CD8-positive, alpha-beta memory T cell (primary cell): Measurements from ENCODE around the gene FASLG. TPM values are rescaled to one million over a fixed set of nuclear protein-coding genes. Genes with fewer than 3 reads are reported as not detected.
A peak's percentile ranks its signal among the peaks of the same experiment; 100 is the strongest.

Source experiments
- CTCF ChIA-PET: fragments of 350-600 bp; sonication (Branson Sonifier 250); formaldehyde crosslinking; loops from one replicate; lab custom pipeline; 2021; ENCODE audit warnings: antibody characterized with exemption; lab: Charles Lee
- POLR2A ChIA-PET: fragments of 350-600 bp; sonication (Branson Sonifier 250); formaldehyde crosslinking; loops from one replicate; lab custom pipeline; 2021; ENCODE audit warnings: antibody characterized with exemption; lab: Charles Lee
- DNase-seq, 5 donors: peaks; one replicate each; pipeline versions ENCODE4 v3.0.0 to v3.0.0-alpha.2; 2020 to 2022; ENCODE audit warnings: mixed read lengths in 1 of 5
- H3K27ac ChIP-seq: one replicate; pipeline ENCODE4 v1.7.0; 2013; ENCODE audit warnings: low read depth, mild to moderate bottlenecking, low read length, moderate library complexity
- H3K27me3 ChIP-seq: 2 replicates; pipeline ENCODE4 v1.7.0; 2013; ENCODE audit warnings: low read length, mild to moderate bottlenecking; ENCODE audit not compliant: insufficient read depth, poor library complexity, severe bottlenecking
- H3K36me3 ChIP-seq: 2 replicates; pipeline ENCODE4 v1.7.0; 2013; ENCODE audit warnings: mild to moderate bottlenecking, low read length, moderate library complexity; ENCODE audit not compliant: insufficient read depth
- H3K4me1 ChIP-seq: 2 replicates; pipeline ENCODE4 v1.7.0; 2013; ENCODE audit warnings: mild to moderate bottlenecking, low read length, moderate library complexity; ENCODE audit not compliant: insufficient read depth
- H3K4me3 ChIP-seq: 2 replicates; pipeline ENCODE4 v1.7.0; 2013; ENCODE audit warnings: mild to moderate bottlenecking, low read length
- H3K9me3 ChIP-seq: 2 replicates; pipeline ENCODE4 v1.7.0; 2013; ENCODE audit warnings: mild to moderate bottlenecking, low read length
- H3K27ac Mint-ChIP-seq, 8 donors: one replicate each; pipeline ENCODE4 v1.8.0; 2020 to 2021; ENCODE audit warnings: mixed read lengths in 8 of 8, mild to moderate bottlenecking in 6 of 8, inconsistent platforms in 3 of 8, moderate library complexity in 3 of 8
- H3K27me3 Mint-ChIP-seq, 2 donors: one replicate each; pipeline ENCODE4 v1.8.0; 2020 to 2021; ENCODE audit warnings: mixed read lengths in 2 of 2, mild to moderate bottlenecking in 1 of 2, moderate library complexity in 1 of 2
- H3K36me3 Mint-ChIP-seq, 3 donors: one replicate each; pipeline ENCODE4 v1.8.0; 2020 to 2021; ENCODE audit warnings: mixed read lengths in 3 of 3, inconsistent platforms in 1 of 3, mild to moderate bottlenecking in 1 of 3
- H3K4me1 Mint-ChIP-seq, 3 donors: one replicate each; pipeline ENCODE4 v1.8.0; 2020 to 2021; ENCODE audit warnings: mixed read lengths in 3 of 3, inconsistent platforms in 1 of 3, mild to moderate bottlenecking in 1 of 3
- H3K4me3 Mint-ChIP-seq, 7 donors: one replicate each; pipeline ENCODE4 v1.8.0; 2020 to 2021; ENCODE audit warnings: mixed read lengths in 7 of 7, mild to moderate bottlenecking in 6 of 7, moderate library complexity in 4 of 7, inconsistent platforms in 2 of 7
- H3K9me3 Mint-ChIP-seq, 5 donors: one replicate each; pipeline ENCODE4 v1.8.0; 2020 to 2022; ENCODE audit warnings: mixed read lengths in 5 of 5, mild to moderate bottlenecking in 3 of 5, moderate library complexity in 2 of 5, inconsistent platforms in 1 of 5
- polyA plus RNA-seq: library from polyadenylated mRNA; unstranded; fragments of 300-500 nt; fragmentation: Illumina TruSeq; gene quantifications from one replicate; pipeline ENCODE4 v1.2.3, GENCODE V29; 2021
- total RNA-seq, 2 experiments: library from RNA; stranded (reverse); gene quantifications; one replicate each; pipeline ENCODE4 v1.2.3, GENCODE V29; 2021

The FASLG gene
- total and polyA plus RNA-seq, 3 experiments from 2014 or later: 10.6 to 46.6 (median 45.8) TPM

DNA sequence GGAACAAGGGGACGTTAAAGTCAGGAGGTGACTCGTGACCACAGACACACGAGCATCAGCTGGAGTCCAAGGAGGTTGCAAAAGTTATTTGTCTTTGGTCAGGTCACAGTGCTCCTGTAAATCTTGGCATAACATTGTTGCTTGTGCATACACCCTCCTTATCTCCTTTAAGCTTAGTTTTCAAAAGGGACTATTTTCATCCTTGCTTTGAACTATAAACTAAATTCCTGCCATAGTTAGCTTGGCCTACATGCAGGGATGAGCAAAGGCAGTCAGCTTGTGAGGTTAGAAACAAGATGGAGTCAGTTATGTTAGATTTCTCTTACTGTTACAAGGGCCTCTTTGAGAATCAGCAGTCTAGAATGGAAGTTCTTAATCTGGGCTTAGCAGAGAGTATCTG, 28.0 kb upstream of the FASLG start:
- H3K36me3 ChIP-seq: no peaks in the 10 kb centered on the region
- Mint-ChIP-seq H3K4me3 (no peak overlapping the region), H3K36me3 (peaks cover 0 to 2% (median 0%) of the 10 kb centered on the region in 3 donors), H3K27me3 (no peaks in the 10 kb centered on the region), H3K4me1 (peaks cover 28 to 59% (median 46%) of the 10 kb centered on the region in 3 donors), H3K9me3 (no peaks in the 10 kb centered on the region), H3K27ac (no peak overlapping the region)
- no peaks in the 10 kb centered on the region for H3K9me3 ChIP-seq
- H3K27ac ChIP-seq: no peak overlapping the region
- no peak for DNase-seq
- CTCF ChIA-PET: interaction anchor here (1.2 kb wide), 1 partner anchor 87 kb away, joined by 3 read pairs; no protein-coding TSS in a partner anchor
- no peaks in the 10 kb centered on the region for H3K27me3 ChIP-seq
- peaks cover 22% of the 10 kb centered on the region for H3K4me1 ChIP-seq
- POLR2A ChIA-PET: no interaction called here
- no peak overlapping the region for H3K4me3 ChIP-seq

DNA sequence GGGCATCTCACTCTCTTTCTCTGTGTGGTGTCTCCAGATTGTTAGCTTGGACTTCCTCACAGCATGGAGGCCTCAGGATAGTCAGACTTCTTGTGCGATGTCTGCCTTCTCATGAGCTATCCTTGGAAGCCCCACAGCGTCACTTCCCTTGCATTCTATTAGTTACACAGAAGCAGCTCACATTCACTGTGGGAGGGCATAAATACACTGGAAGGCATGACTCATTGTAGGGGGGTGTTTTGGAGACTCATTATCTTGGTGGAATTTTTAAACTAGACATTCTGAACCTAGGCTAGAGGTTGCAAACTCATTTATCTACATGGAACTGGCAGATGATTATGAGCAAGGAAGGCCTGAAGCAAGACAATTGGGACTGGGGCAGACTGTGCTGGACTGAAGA, 21.4 kb upstream of the FASLG start:
- POLR2A ChIA-PET: no interaction called here
- Histone ChIP-seq H3K36me3 (no peaks in the 10 kb centered on the region), H3K27ac (no peak overlapping the region), H3K4me3 (no peak overlapping the region), H3K27me3 (no peaks in the 10 kb centered on the region), H3K9me3 (no peaks in the 10 kb centered on the region), H3K4me1 (peaks cover 53% of the 10 kb centered on the region)
- Mint-ChIP-seq H3K4me3 (peak overlapping the region in 2 of 7 donors; percentile 8 to 21), H3K4me1 (peaks cover 56 to 64% (median 56%) of the 10 kb centered on the region in 3 donors), H3K36me3 (no peaks in the 10 kb centered on the region), H3K27ac (peak overlapping the region; percentile 13 to 96 (median 70)), H3K9me3 (no peaks in the 10 kb centered on the region), H3K27me3 (no peaks in the 10 kb centered on the region)
- no peak for DNase-seq
- CTCF ChIA-PET: interaction anchor here (1.0 to 2.0 kb wide), 6 partner anchors 9 to 91 kb away, joined by 3 to 8 read pairs (median 4); no protein-coding TSS in a partner anchor

DNA sequence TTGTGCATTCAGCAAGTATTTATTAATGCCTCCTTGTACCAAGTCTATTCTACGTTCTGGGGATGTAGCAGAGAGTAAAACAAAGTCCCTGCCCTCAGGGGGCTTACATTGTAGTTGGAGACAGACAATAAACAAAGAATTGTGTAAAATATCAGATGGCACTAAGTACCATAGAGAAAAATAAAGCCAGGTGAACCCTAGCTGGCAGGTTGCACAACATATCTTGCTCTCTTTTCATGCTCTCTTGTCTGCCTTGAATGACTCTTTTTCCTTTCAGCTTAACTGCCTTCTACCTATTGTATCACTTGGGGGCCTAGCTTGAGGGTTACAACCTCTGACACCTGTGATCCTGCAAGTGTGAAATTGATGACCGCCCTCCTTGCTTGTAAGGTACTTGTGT, 20.7 kb upstream of the FASLG start:
- DNase-seq: no peak
- H3K4me3 Mint-ChIP-seq: peak overlapping the region in 6 of 7 donors; percentile 68 to 85 (median 78)
- H3K4me3 ChIP-seq: peak overlapping the region; percentile 29
- H3K4me1 Mint-ChIP-seq: peaks cover 63 to 71% (median 64%) of the 10 kb centered on the region in 3 donors
- ChIA-PET POLR2A (interaction anchor here (1.0 kb wide), 1 partner anchor 32 kb away, joined by 5 read pairs; no protein-coding TSS in a partner anchor), CTCF (interaction anchor here (1.0 to 2.0 kb wide), 5 partner anchors 10 to 91 kb away, joined by 3 to 8 read pairs (median 4); no protein-coding TSS in a partner anchor)
- H3K36me3 Mint-ChIP-seq: no peaks in the 10 kb centered on the region
- H3K27me3 ChIP-seq: no peaks in the 10 kb centered on the region
- H3K27ac ChIP-seq: no peak overlapping the region
- no peaks in the 10 kb centered on the region for H3K27me3 Mint-ChIP-seq
- H3K9me3 ChIP-seq: no peaks in the 10 kb centered on the region
- peak overlapping the region; percentile 40 to 97 (median 92) for H3K27ac Mint-ChIP-seq
- no peaks in the 10 kb centered on the region for H3K36me3 ChIP-seq
- no peaks in the 10 kb centered on the region for H3K9me3 Mint-ChIP-seq
- peaks cover 60% of the 10 kb centered on the region for H3K4me1 ChIP-seq

DNA sequence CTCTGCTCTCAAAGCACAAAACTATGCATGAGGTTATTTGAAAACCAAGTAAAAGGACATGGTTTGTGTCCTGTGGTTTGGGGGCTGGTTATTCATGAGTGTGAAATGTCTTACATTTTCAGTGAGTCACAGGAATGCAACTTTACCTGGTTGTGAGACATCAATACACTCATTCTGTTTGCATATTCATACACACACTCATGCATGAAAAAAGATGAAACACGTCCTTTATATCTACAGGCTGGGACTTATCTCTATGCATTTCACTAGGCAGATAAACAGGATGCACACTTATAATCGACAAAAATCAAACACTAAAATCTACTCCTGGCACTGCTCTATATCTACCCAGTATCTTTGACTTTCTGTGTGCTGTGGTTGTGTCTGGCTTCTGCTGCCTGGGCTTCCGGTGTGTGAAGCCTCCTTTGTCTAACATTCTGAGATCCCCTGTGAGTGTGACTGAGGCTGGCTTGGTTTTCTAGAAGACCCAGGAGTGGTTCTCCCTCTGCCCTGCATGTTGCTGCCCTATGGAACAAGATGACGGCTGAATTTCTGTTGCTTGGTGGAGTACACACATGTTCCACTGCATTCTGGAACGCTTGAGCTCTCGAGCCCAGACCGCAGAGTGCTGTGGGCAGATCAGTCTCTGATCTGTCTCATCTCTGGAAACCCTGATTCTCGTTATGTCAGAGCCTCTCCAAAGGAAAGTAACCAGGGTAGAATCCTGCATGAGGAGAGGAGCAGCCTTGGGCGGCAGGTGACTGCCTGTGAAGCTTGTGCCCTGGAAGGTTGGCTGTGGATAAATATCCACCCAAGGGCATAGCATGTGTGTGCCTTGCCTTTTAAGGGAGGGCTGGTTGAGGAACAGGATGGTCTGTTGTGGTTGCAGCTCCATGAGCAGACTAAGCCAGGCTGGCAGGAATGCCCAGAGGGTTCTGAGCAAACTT, 19.7 kb upstream of the FASLG start:
- ChIA-PET POLR2A (interaction anchor here (0.6 to 1.1 kb wide), 3 partner anchors 27 to 81 kb away, joined by 3 to 5 read pairs (median 3); no protein-coding TSS in a partner anchor), CTCF (interaction anchor here (1.2 to 1.7 kb wide), 7 partner anchors 10 to 88 kb away, joined by 3 to 6 read pairs (median 4); no protein-coding TSS in a partner anchor)
- Mint-ChIP-seq H3K4me3 (peak overlapping the region; percentile 7 to 85 (median 76)), H3K4me1 (peaks cover 72 to 81% (median 73%) of the 10 kb centered on the region in 3 donors), H3K36me3 (no peaks in the 10 kb centered on the region), H3K9me3 (no peaks in the 10 kb centered on the region), H3K27ac (peak overlapping the region; percentile 77 to 97 (median 92)), H3K27me3 (no peaks in the 10 kb centered on the region)
- Histone ChIP-seq H3K4me1 (peaks cover 70% of the 10 kb centered on the region), H3K27ac (peak overlapping the region; percentile 29), H3K36me3 (no peaks in the 10 kb centered on the region), H3K27me3 (no peaks in the 10 kb centered on the region), H3K9me3 (no peaks in the 10 kb centered on the region), H3K4me3 (peak overlapping the region; percentile 32)
- DNase-seq: peak; percentile 36 to 79 (median 70)

DNA sequence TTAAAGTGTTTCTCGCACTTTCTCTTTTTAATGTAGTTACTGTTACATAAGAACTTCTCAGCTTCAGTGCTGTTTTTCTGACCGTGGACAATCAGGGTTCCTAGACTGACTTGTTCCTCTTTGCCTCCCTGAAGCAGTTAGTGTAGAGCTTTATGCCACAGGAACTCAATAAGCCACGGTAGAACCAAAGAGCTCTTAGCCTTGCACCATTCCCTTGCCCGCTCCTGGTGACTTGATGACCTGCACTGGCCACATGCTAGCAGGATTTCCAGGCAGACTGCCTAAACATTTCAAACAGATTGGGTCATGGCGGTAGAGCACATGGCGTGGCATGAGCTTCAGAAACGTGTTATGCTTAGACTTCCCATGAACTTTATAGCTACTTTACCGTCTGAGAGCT, 18.8 kb upstream of the FASLG start:
- POLR2A ChIA-PET: interaction anchor here (0.6 to 1.1 kb wide), 3 partner anchors 19 to 80 kb away, joined by 3 read pairs; partner anchors contain the start of gene FASLG
- Mint-ChIP-seq H3K4me3 (peak overlapping the region in 6 of 7 donors; percentile 68 to 85 (median 78)), H3K4me1 (peaks cover 82 to 90% (median 82%) of the 10 kb centered on the region in 3 donors), H3K9me3 (no peaks in the 10 kb centered on the region), H3K27ac (peak overlapping the region; percentile 66 to 97 (median 92)), H3K36me3 (no peaks in the 10 kb centered on the region), H3K27me3 (peaks cover 0 to 2% of the 10 kb centered on the region in 2 donors)
- no peaks in the 10 kb centered on the region for H3K9me3 ChIP-seq
- no peak overlapping the region for H3K27ac ChIP-seq
- CTCF ChIA-PET: interaction anchor here (1.2 to 1.7 kb wide), 5 partner anchors 11 to 80 kb away, joined by 3 to 6 read pairs (median 4); no protein-coding TSS in a partner anchor
- H3K4me1 ChIP-seq: peaks cover 79% of the 10 kb centered on the region
- H3K27me3 ChIP-seq: no peaks in the 10 kb centered on the region
- no peak for DNase-seq
- no peak overlapping the region for H3K4me3 ChIP-seq
- H3K36me3 ChIP-seq: no peaks in the 10 kb centered on the region

DNA sequence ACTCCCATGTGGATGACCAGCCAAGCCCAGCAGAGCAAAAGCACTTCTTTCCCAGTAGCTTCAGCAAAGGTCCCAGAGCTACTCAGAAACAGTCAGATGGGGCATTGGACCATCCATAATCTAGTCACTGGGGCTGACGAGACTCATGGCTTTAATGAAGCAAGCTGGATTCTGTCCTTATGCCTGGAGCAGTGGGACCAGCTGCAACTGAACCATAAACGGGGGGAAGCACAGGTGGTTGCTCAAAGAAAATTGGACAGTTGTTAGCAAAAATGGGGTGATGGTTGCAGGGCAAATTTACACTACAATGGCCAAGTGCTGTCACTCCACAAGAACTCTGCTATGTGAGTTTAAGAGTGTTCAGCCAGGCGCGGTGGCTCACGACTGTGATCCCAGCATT, 17.4 kb upstream of the FASLG start:
- POLR2A ChIA-PET: no interaction called here

DNA sequence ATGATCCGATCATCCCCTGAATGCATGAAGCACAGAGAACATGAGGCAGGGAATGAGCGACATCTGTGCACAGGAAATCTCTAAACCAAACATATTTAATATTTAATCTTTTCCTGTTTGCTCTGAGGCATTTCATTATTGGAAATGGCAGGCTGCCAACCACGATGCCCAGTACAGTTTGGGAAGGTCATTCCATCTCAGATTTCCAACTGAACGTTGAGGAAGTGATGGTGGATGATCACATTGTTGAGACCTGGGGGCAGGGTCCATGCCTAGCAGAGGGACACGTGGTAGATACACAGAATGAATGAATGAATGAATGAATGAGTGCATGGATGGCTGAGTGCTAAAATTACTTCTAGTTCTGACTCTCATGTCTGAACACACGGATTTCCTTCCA, 15.9 kb upstream of the FASLG start:
- ChIA-PET CTCF (interaction anchor here (1.4 to 2.8 kb wide), 4 partner anchors 17 to 77 kb away, joined by 3 to 9 read pairs (median 5); partner anchors contain the start of gene FASLG), POLR2A (no interaction called here)
- H3K9me3 Mint-ChIP-seq: no peaks in the 10 kb centered on the region
- peaks cover 0 to 2% of the 10 kb centered on the region in 2 donors for H3K27me3 Mint-ChIP-seq
- H3K27me3 ChIP-seq: no peaks in the 10 kb centered on the region
- H3K4me3 Mint-ChIP-seq: peak overlapping the region; percentile 21 to 87 (median 65)
- peaks cover 93 to 99% (median 96%) of the 10 kb centered on the region in 3 donors for H3K4me1 Mint-ChIP-seq
- no peak overlapping the region for H3K4me3 ChIP-seq
- no peak for DNase-seq
- H3K4me1 ChIP-seq: peaks cover 82% of the 10 kb centered on the region
- H3K27ac Mint-ChIP-seq: peak overlapping the region in 7 of 8 donors; percentile 14 to 93 (median 87)
- no peak overlapping the region for H3K27ac ChIP-seq
- no peaks in the 10 kb centered on the region for H3K36me3 ChIP-seq
- no peaks in the 10 kb centered on the region for H3K36me3 Mint-ChIP-seq
- H3K9me3 ChIP-seq: no peaks in the 10 kb centered on the region

More for the DNA sequence above, 17.4 kb upstream of the FASLG start:
- peak overlapping the region in 5 of 8 donors; percentile 25 to 77 (median 44) for H3K27ac Mint-ChIP-seq
- no peak overlapping the region for H3K4me3 ChIP-seq
- H3K27me3 Mint-ChIP-seq: peaks cover 0 to 2% of the 10 kb centered on the region in 2 donors
- CTCF ChIA-PET: interaction anchor here (1.1 to 1.9 kb wide), 3 partner anchors 13 to 77 kb away, joined by 3 to 5 read pairs (median 4); no protein-coding TSS in a partner anchor
- H3K9me3 ChIP-seq: no peaks in the 10 kb centered on the region
- no peak for DNase-seq
- no peaks in the 10 kb centered on the region for H3K9me3 Mint-ChIP-seq
- H3K27me3 ChIP-seq: no peaks in the 10 kb centered on the region
- peaks cover 82% of the 10 kb centered on the region for H3K4me1 ChIP-seq
- H3K27ac ChIP-seq: no peak overlapping the region
- H3K36me3 Mint-ChIP-seq: no peaks in the 10 kb centered on the region
- no peak overlapping the region for H3K4me3 Mint-ChIP-seq
- peaks cover 91 to 97% (median 95%) of the 10 kb centered on the region in 3 donors for H3K4me1 Mint-ChIP-seq
- no peaks in the 10 kb centered on the region for H3K36me3 ChIP-seq
